Naive thymus-derived CD4-positive, alpha-beta T cell (primary cell): ENCODE results near the gene CAMKMT. TPM values are rescaled to one million over a fixed set of nuclear protein-coding genes. Genes with fewer than 3 reads are reported as not detected.

Source experiments
- ATAC-seq: fragments of 150-1000 bp; cut with Tn5 transposase; 2 replicates; pipeline ENCODE4 v1.10.0; 2021; ENCODE audit warnings: mild to moderate bottlenecking, moderate library complexity
- CTCF ChIA-PET: fragments of 350-600 bp; sonication (Branson Sonifier 250); formaldehyde crosslinking; loops from one replicate; lab custom pipeline; 2021; ENCODE audit warnings: antibody characterized with exemption; lab: Charles Lee
- POLR2A ChIA-PET: fragments of 350-600 bp; sonication (Branson Sonifier 250); formaldehyde crosslinking; loops from one replicate; lab custom pipeline; 2021; ENCODE audit warnings: antibody characterized with exemption, inconsistent platforms; lab: Charles Lee
- DNase-seq, 9 donors: peaks; one replicate each; pipeline versions ENCODE4 v3.0.0 to v3.0.0-alpha.2; 2020 to 2022; ENCODE audit warnings: mixed read lengths in 1 of 9
- H3K27ac ChIP-seq: one replicate; pipeline ENCODE4 v1.7.0; 2013; ENCODE audit warnings: mild to moderate bottlenecking, low read depth, low read length, moderate library complexity
- H3K27me3 ChIP-seq, 2 donors: one replicate each; pipeline ENCODE4 v1.7.0; 2013; ENCODE audit warnings: low read length in 2 of 2, mild to moderate bottlenecking in 2 of 2, moderate library complexity in 2 of 2; ENCODE audit not compliant: control insufficient read depth in 2 of 2, insufficient read depth in 2 of 2
- H3K36me3 ChIP-seq, 3 experiments: 1 replicate in 2 of 3; 2 replicates in 1 of 3; pipeline ENCODE4 v1.7.0; 2013; ENCODE audit warnings: low read length in 3 of 3, mild to moderate bottlenecking in 3 of 3, moderate library complexity in 1 of 3; ENCODE audit not compliant: insufficient read depth in 3 of 3, control insufficient read depth in 2 of 3
- H3K4me1 ChIP-seq, 2 donors: one replicate each; pipeline ENCODE4 v1.7.0; 2013; ENCODE audit warnings: low read length in 2 of 2, mild to moderate bottlenecking in 2 of 2, moderate library complexity in 1 of 2; ENCODE audit not compliant: control insufficient read depth in 2 of 2, insufficient read depth in 2 of 2
- H3K4me3 ChIP-seq: 2 replicates; pipeline ENCODE4 v1.7.0; 2013; ENCODE audit warnings: mild to moderate bottlenecking, low read length
- H3K9me3 ChIP-seq, 3 experiments: 1 replicate in 2 of 3; 2 replicates in 1 of 3; pipeline ENCODE4 v1.7.0; 2013; ENCODE audit warnings: low read length in 3 of 3; ENCODE audit not compliant: control insufficient read depth in 2 of 3
- H3K27ac Mint-ChIP-seq, 9 donors: one replicate each; pipeline ENCODE4 v1.8.0; 2020 to 2022; ENCODE audit warnings: mixed read lengths in 9 of 9, mild to moderate bottlenecking in 8 of 9, moderate library complexity in 5 of 9, inconsistent platforms in 2 of 9
- H3K27me3 Mint-ChIP-seq, 5 donors: one replicate each; pipeline ENCODE4 v1.8.0; 2021 to 2022; ENCODE audit warnings: mixed read lengths in 5 of 5, mild to moderate bottlenecking in 1 of 5
- H3K36me3 Mint-ChIP-seq, 5 donors: one replicate each; pipeline ENCODE4 v1.8.0; 2020 to 2022; ENCODE audit warnings: mixed read lengths in 5 of 5, mild to moderate bottlenecking in 3 of 5, inconsistent platforms in 1 of 5
- H3K4me1 Mint-ChIP-seq, 7 donors: one replicate each; pipeline ENCODE4 v1.8.0; 2020 to 2022; ENCODE audit warnings: mixed read lengths in 7 of 7, mild to moderate bottlenecking in 3 of 7, inconsistent platforms in 1 of 7
- H3K4me3 Mint-ChIP-seq, 10 donors: one replicate each; pipeline ENCODE4 v1.8.0; 2020 to 2022; ENCODE audit warnings: mild to moderate bottlenecking in 10 of 10, mixed read lengths in 10 of 10, moderate library complexity in 6 of 10, inconsistent platforms in 2 of 10
- H3K9me3 Mint-ChIP-seq, 11 donors: one replicate each; pipeline ENCODE4 v1.8.0; 2020 to 2022; ENCODE audit warnings: mixed read lengths in 11 of 11, mild to moderate bottlenecking in 4 of 11, inconsistent platforms in 1 of 11, moderate library complexity in 1 of 11
- intact Hi-C, 2 donors: fragments of 100-400 bp; cut with micrococcal nuclease; formaldehyde crosslinking; loops; one replicate each; pipeline ENCODE4 v1.15.1; 2023
- polyA plus RNA-seq, 2 donors: library from polyadenylated mRNA; unstranded; fragments of 300-500 nt; fragmentation: Illumina TruSeq; gene quantifications; one replicate each; pipeline ENCODE4 v1.2.3, GENCODE V29; 2021
- total RNA-seq, 6 experiments: library from RNA in 5 of 6; stranded (reverse) in 5 of 6; gene quantifications; 1 replicate in 5 of 6; 2 replicates in 1 of 6; pipeline ENCODE4 v1.2.3 and lab custom pipeline; 2021 to 2026

The CAMKMT gene
- total and polyA plus RNA-seq, 7 experiments from 2014 or later = 11.1 to 20.8 (median 17.7) TPM

DNA sequence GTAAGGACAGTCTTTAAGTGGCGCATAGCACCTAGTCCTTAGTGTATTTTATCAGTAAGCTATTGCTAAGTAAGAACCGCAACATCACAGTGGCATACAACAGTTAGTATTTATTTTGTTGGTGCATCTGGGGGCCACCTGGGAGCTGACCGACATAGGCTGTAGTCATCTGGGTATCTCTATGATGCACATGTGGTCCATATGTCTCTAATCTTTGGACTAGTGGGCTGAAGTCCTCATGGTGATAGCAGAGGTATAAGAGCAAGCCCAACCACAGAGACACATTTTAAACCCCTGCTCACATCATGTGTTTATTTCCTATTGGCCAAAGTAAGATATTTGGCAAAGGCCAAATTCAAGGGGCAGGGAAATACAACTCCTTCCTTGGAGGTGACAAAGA lies 2.9 kb downstream of the CAMKMT start:
- Mint-ChIP-seq H3K27me3 (peaks cover 0 to 3% (median 0%) of the 10 kb centered on the region in 5 donors), H3K9me3 (peaks cover 0 to 5% (median 0%) of the 10 kb centered on the region in 11 donors), H3K4me3 (peak overlapping the region in 3 of 10 donors; percentile 4 to 95 (median 76)), H3K36me3 (peaks cover 0 to 11% (median 9%) of the 10 kb centered on the region in 5 donors), H3K27ac (peak overlapping the region in 2 of 9 donors; percentile 10 to 65), H3K4me1 (peaks cover 21 to 70% (median 50%) of the 10 kb centered on the region in 7 donors)
- H3K27ac ChIP-seq = no peak overlapping the region
- no peaks in the 10 kb centered on the region for H3K9me3 ChIP-seq
- H3K4me1 ChIP-seq = peaks cover 9 to 10% of the 10 kb centered on the region in 2 donors
- ATAC-seq = no peak
- ChIA-PET CTCF (no interaction called here), POLR2A (interaction anchor here (1.2 kb wide), 1 partner anchor 196 kb away, joined by 6 read pairs; the partner anchor contains the start of gene PPM1B)
- intact Hi-C loops = loop anchor here (5.0 to 10.0 kb wide), 7 partner anchors 127 to 2000 kb away; partner anchors contain the start of genes DYNC2LI1 (in 2 of the 2), PRKCE (in 2 of the 2) and COX7A2L (in 1 of the 2)
- no peaks in the 10 kb centered on the region for H3K27me3 ChIP-seq
- DNase-seq = no peak
- H3K4me3 ChIP-seq = no peak overlapping the region
- peaks cover 0 to 6% (median 0%) of the 10 kb centered on the region in 3 experiments for H3K36me3 ChIP-seq

GRCh38 chr2:44367591-44367990 lies 5.8 kb downstream of the CAMKMT start:
- CTCF ChIA-PET = no interaction called here
- Histone ChIP-seq H3K4me3 (no peak overlapping the region), H3K36me3 (no peaks in the 10 kb centered on the region), H3K27ac (no peak overlapping the region), H3K9me3 (no peaks in the 10 kb centered on the region), H3K27me3 (no peaks in the 10 kb centered on the region), H3K4me1 (peaks cover 0 to 3% of the 10 kb centered on the region in 2 donors)
- DNase-seq (no peak), ATAC-seq (no peak)
- H3K36me3 Mint-ChIP-seq = peaks cover 0 to 19% (median 9%) of the 10 kb centered on the region in 5 donors
- POLR2A ChIA-PET = no interaction called here
- H3K27ac Mint-ChIP-seq = no peak overlapping the region
- no peaks in the 10 kb centered on the region for H3K9me3 Mint-ChIP-seq
- H3K27me3 Mint-ChIP-seq = no peaks in the 10 kb centered on the region
- peak overlapping the region in 1 of 10 donors; percentile 8 for H3K4me3 Mint-ChIP-seq
- peaks cover 17 to 71% (median 52%) of the 10 kb centered on the region in 7 donors for H3K4me1 Mint-ChIP-seq
- intact Hi-C loops = loop anchor here (10.0 kb wide), 2 partner anchors 1233 to 2003 kb away; partner anchors contain the start of gene COX7A2L (in 1 of the 2)

GRCh38 chr2:44369392-44369791 lies 7.6 kb downstream of the CAMKMT start:
- Mint-ChIP-seq H3K27me3 (no peaks in the 10 kb centered on the region), H3K36me3 (peaks cover 0 to 29% (median 20%) of the 10 kb centered on the region in 5 donors), H3K27ac (no peak overlapping the region), H3K9me3 (no peaks in the 10 kb centered on the region), H3K4me1 (peaks cover 8 to 58% (median 41%) of the 10 kb centered on the region in 7 donors), H3K4me3 (no peak overlapping the region)
- intact Hi-C loops = loop anchor here (10.0 kb wide), 2 partner anchors 1235 to 2005 kb away; partner anchors contain the start of gene COX7A2L (in 1 of the 2)
- no peaks in the 10 kb centered on the region for H3K4me1 ChIP-seq
- ATAC-seq (no peak), DNase-seq (no peak)
- no peaks in the 10 kb centered on the region for H3K36me3 ChIP-seq
- ChIA-PET POLR2A (interaction anchor here (1.1 kb wide), 1 partner anchor 8 kb away, joined by 3 read pairs; the partner anchor contains the start of genes CAMKMT and PREPL), CTCF (interaction anchor here (1.0 kb wide), 1 partner anchor 282 kb away, joined by 3 read pairs; no protein-coding TSS in a partner anchor)
- H3K27ac ChIP-seq = no peak overlapping the region
- no peak overlapping the region for H3K4me3 ChIP-seq
- no peaks in the 10 kb centered on the region for H3K27me3 ChIP-seq
- H3K9me3 ChIP-seq = no peaks in the 10 kb centered on the region

- ATAC-seq (no peak), DNase-seq (no peak)
- Mint-ChIP-seq H3K27ac (no peak overlapping the region), H3K4me1 (peaks cover 8 to 43% (median 28%) of the 10 kb centered on the region in 7 donors), H3K36me3 (peaks cover 0 to 26% (median 20%) of the 10 kb centered on the region in 5 donors), H3K9me3 (no peaks in the 10 kb centered on the region), H3K27me3 (no peaks in the 10 kb centered on the region), H3K4me3 (no peak overlapping the region)
- Histone ChIP-seq H3K27me3 (no peaks in the 10 kb centered on the region), H3K36me3 (no peaks in the 10 kb centered on the region), H3K4me1 (no peaks in the 10 kb centered on the region), H3K9me3 (no peaks in the 10 kb centered on the region), H3K4me3 (no peak overlapping the region), H3K27ac (no peak overlapping the region)
- intact Hi-C loops = no loop called here
- ChIA-PET POLR2A (interaction anchor here (1.3 kb wide), 1 partner anchor 9 kb away, joined by 3 read pairs; no protein-coding TSS in a partner anchor), CTCF (interaction anchor here (0.7 kb wide), 1 partner anchor 464 kb away, joined by 3 read pairs; no protein-coding TSS in a partner anchor)
Measured at GRCh38 chr2:44371445-44371844, 9.7 kb downstream of the CAMKMT start.

DNA sequence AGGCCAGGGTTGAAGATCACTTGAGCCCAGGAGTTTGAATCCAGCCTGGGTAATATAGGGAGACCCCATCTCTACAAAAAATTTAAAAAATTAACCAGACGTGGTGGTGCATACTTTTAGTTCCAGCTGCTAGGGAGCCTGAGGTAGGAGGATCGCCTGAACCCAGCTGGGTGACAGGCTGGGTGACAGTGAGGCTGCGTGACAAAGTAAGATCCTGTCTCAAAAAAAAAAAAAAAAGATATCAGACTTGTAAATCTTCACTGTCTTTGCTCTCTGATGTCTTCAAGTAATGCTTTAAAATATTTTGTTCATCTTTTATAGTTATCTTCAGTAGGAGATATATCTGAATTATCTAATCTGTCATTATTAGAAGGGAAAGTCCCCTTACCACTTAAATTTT lies 10.5 kb downstream of the CAMKMT start:
- Mint-ChIP-seq H3K9me3 (no peaks in the 10 kb centered on the region), H3K27ac (peak overlapping the region in 1 of 9 donors; percentile 16), H3K36me3 (peaks cover 0 to 28% (median 22%) of the 10 kb centered on the region in 5 donors), H3K27me3 (no peaks in the 10 kb centered on the region), H3K4me3 (peak overlapping the region in 1 of 10 donors; percentile 13), H3K4me1 (peaks cover 8 to 42% (median 27%) of the 10 kb centered on the region in 7 donors)
- ChIA-PET CTCF (interaction anchor here (0.7 kb wide), 1 partner anchor 465 kb away, joined by 3 read pairs; no protein-coding TSS in a partner anchor), POLR2A (interaction anchor here (0.6 to 1.3 kb wide), 2 partner anchors 10 to 180 kb away, joined by 3 to 4 read pairs; no protein-coding TSS in a partner anchor)
- intact Hi-C loops = no loop called here
- Histone ChIP-seq H3K27ac (no peak overlapping the region), H3K9me3 (no peaks in the 10 kb centered on the region), H3K4me3 (no peak overlapping the region), H3K36me3 (no peaks in the 10 kb centered on the region), H3K4me1 (no peaks in the 10 kb centered on the region), H3K27me3 (no peaks in the 10 kb centered on the region)
- ATAC-seq (no peak), DNase-seq (no peak)

- intact Hi-C loops = no loop called here
- H3K36me3 Mint-ChIP-seq = peaks cover 0 to 52% (median 42%) of the 10 kb centered on the region in 5 donors
- Histone ChIP-seq H3K4me3 (no peak overlapping the region), H3K27ac (no peak overlapping the region), H3K36me3 (no peaks in the 10 kb centered on the region), H3K9me3 (no peaks in the 10 kb centered on the region), H3K27me3 (no peaks in the 10 kb centered on the region), H3K4me1 (no peaks in the 10 kb centered on the region)
- ChIA-PET POLR2A (interaction anchor here (1.0 kb wide), 1 partner anchor 16 kb away, joined by 6 read pairs; the partner anchor contains the start of genes CAMKMT and PREPL), CTCF (no interaction called here)
- H3K9me3 Mint-ChIP-seq = no peaks in the 10 kb centered on the region
- peaks cover 0 to 17% (median 5%) of the 10 kb centered on the region in 7 donors for H3K4me1 Mint-ChIP-seq
- DNase-seq (no peak), ATAC-seq (no peak)
- no peak overlapping the region for H3K4me3 Mint-ChIP-seq
- H3K27me3 Mint-ChIP-seq = no peaks in the 10 kb centered on the region
- no peak overlapping the region for H3K27ac Mint-ChIP-seq
Measured at GRCh38 chr2:44377486-44377885, 15.7 kb downstream of the CAMKMT start.
